GM21423 (cell line): ENCODE measurements around the gene ABCA10.
"Not testable (repeated sequence)": the region's sequence is repeated elsewhere in the genome, so short reads cannot be mapped to it uniquely, and the experiment has no call there.

ENCODE experiments used
- ATAC-seq: cut with Tn5 transposase; IDR thresholded peaks from one replicate; pipeline ENCODE4 v1.9.1; 2021; ENCODE audit warnings: mild to moderate bottlenecking, moderate library complexity; ENCODE audit not compliant: unreplicated experiment

The ABCA10 gene

DNA sequence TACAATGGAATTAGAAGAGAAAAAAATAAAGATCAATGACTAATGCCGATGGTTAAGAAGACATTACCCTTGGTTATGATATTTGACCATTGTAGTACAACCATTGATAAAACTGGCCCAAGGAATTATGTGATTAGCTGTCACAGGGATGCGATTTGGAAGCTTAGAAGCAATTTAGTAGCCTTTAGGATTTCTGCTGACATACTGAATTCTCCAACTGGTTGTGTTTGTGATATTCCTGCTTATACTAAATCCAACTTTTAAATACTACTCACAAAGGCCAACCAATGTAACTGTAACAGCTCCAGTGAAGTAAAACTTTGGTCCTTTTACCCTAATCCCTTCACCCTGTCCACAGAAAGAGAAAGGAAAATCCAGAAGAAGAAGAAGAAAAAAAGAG is 55.5 kb downstream of the ABCA10 start:
- ATAC-seq = no peak

DNA sequence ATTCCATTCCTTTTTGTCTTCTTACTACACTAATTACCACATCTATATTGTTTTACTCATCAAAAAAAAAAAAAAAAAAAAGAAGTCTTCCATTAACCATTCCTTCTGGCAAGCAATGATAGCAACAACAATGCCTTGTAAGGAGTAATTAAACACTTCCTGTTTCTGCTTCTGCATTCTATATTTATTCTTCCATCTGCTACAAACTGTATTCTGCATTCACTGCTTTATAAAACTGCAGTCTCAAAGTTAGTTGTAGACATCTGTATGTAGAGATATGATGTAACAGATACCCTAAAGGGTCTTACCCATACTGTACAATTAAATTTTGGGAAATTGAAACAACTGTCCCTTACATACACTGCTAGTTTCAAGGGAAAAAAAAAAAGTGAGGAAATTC is 58.2 kb downstream of the ABCA10 start:
- no peak for ATAC-seq

DNA sequence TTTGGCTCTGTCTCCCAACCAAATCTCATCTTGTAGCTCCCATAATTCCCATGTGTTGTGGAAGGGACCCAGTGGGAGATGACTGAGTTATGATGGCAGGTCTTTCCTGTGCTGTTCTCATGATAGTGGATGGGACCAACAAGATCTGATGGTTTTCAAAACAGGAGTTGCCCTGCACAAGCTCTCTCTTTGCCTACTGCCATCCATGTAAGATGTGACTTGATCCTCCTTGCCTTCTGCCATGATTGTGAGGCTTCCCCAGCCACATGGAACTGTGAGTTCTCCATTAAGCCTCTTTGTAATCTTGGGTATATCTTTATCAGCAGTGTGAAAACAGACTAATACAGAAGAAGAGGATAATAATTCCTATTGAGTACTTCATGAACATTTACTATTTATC is 60.0 kb downstream of the ABCA10 start:
- ATAC-seq = not testable (repeated sequence)

DNA sequence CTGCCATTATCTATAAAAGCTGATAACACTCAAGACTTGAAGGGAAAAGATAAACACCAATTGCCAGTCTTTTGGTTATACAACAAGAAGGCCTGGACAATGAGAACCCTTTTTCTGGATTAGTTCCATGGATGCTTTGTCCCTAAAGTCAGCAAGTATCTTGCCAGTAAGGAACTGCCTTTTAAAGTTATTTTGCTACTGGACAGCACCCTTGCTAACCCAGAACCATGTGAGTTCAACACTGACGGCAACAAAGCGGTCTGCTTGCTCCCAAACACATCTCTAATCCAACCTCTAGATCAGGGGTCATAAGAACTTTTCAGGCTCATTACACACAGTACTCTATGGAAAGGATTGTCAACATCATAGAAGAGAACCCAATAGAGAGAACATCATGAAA is 61.7 kb downstream of the ABCA10 start:
- no peak for ATAC-seq

DNA sequence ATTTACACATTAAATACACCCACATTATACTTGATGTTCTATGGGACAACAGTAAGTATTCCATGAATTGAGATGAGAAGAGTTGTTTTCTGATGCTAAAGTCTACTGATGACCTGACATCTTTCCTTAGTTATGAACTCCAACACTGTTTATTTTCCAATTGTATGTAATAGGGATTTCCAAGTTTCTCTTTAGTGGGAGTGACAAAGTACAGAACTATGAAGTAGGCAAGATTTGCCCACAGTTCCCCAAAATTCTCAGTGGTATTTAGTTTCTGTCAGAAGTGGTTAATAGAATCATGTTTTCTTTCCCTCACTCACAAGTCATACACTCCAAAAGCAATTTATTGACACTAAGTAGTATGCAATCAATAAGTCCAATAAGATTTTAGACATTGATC is 64.4 kb downstream of the ABCA10 start:
- no peak for ATAC-seq

DNA sequence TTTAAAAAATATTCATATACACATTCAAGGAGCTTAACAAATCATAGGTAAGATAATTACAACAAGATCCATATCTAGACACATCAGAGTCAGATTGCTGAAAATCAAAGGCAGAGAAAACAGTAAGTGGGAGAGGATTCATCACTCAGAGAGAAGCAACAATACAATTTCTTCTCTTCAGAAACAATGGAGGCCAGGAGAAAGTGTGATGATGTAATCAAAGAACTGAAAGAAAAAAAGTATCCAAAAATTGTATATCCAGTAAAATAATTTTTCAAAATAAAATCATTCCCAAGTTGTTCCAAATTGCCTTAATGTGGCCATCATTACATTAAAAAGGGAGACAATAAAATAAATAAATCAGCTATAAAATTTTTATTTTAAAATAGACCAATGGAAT is 69.2 kb downstream of the ABCA10 start:
- no peak for ATAC-seq

DNA sequence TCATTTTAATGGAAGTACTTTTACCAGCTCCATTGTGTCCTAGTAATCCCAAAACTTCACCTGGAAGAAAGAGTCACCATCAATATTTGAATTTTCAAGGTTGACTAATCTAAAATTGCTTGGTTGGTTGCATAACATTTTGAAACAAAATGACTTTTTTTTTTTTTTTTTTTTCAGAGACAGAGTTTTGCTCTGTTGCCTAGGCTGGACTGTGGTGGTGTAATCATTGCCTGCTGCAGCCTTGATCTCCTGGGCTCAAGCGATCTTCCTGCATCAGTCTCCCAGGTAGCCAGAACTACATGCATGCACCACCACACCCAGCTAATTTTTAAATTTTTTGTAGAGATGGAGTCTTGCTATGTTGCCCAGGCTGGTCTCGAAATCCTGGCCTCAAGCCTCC is 74.4 kb downstream of the ABCA10 start:
- no peak for ATAC-seq

DNA sequence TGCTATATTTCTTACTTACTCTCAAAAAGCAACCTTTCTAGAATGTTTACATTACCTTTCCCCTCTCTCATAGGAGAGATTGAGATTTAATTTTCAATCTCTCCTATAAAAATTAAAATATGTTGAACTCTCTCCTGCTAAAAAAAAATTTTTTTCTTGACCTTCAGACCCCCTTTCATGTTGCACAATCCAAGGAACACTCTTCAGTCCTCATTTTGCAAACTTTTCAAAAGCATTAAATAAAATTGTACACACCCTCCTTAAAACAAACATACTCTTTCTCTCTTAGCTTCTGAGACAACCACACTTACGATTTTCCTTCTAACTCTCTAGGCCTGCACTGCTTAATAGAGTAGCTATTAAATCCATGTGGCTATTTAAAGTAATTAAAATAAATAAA is 78.3 kb downstream of the ABCA10 start:
- ATAC-seq = no peak

DNA sequence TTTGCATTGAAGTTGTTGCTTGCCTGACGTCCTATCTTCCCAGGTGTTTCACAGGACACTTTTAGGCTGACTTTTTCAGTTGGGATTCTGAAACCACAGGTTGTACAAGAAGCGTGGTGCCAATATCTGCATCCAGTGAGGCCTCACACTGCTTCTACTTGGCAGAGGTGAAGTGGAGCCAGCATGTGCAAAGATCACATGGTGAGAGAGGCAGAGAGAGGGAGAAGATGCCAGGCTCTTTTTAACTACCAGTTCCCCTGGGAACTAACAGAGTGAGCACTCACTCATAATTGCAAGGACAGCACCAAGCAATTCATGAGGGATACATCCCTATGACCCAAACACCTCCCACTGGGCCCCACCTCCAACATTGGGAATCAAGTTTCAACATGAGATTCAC is 81.2 kb downstream of the ABCA10 start:
- no peak for ATAC-seq

DNA sequence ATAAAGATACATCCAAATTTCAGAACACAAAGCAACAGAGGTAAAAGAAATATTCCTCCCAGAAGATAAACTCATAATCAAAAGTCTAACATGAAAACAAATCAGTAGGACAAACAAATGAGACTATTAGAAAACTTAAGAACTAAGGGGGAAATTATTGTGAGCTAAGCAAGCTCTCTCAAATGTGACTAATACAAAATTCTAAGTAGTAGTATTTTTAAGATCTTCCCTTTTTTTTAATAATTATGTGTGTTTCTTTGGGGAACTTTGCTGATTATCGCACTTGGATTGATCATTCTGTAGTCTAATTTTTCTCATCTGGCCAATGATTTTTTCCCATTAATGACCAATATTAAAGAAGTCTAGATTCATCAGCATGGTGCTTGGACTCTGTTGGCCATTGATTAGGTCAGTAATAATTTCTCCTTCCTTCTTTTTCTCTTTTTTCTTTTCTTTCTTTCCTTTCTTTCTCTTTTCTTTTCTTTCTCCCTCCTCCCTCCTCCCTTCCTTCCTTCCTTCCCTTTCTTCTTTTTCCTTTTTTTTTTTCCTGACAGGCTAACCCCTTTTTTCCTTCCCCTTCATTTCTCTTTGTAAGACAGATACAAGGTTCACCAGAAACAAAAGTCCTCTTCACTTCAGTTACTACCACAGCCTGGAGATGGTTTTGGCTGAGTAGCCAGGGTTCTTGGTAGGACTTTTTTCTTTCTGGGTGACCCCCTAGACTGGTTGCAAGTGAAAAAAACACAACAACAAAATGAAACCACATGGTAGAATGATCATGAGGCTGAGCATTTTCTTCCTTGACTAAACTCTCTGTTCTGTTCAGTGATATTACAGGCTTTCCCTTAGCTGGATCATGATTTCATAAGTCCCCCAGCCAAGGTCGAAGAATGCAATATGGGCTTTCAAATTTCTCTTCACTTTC is 84.0 kb downstream of the ABCA10 start:
- no peak for ATAC-seq

DNA sequence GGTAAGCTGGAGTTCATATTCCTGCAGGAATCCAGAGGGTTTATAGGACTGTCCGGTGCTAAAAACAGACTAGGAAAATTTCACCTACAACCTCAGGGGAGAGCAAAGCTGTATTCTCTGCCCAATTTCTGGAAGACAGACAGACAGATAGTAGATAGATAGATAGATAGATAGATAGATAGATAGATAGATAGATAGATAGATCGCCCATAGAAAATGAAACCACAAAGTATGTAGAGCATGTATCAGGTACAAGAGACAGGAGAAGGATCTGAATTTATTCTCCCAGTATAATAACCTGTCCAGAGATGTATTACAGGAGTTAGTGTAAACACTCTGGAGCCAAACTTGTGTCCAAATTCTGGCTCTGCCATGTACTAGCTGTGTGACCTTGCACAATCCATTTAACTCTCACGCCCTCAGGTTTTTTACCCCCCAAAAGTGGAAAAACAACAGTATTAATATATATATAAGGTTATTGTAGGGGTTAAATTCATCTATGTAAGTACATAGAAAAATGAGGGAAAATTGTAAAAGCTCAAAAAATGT is 84.9 kb downstream of the ABCA10 start:
- no peak for ATAC-seq

DNA sequence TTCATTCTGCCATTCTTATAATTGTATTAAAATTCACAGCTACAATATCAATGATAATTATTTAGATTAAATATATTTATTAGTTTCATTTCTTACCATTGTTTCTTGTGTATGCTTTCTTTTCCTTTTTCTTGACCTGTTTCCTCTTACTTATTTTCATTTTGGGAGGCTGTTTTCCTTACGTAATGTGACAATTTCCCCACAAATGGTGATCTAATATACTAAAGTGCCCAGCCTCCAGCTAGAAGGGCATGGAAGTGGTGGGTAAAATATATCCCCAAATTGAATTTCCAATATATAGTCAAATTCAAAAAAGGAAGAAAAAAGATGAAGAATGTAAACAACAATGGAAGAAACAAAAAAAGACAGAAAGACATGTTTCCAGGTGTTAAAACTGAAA is 85.5 kb downstream of the ABCA10 start:
- no peak for ATAC-seq

DNA sequence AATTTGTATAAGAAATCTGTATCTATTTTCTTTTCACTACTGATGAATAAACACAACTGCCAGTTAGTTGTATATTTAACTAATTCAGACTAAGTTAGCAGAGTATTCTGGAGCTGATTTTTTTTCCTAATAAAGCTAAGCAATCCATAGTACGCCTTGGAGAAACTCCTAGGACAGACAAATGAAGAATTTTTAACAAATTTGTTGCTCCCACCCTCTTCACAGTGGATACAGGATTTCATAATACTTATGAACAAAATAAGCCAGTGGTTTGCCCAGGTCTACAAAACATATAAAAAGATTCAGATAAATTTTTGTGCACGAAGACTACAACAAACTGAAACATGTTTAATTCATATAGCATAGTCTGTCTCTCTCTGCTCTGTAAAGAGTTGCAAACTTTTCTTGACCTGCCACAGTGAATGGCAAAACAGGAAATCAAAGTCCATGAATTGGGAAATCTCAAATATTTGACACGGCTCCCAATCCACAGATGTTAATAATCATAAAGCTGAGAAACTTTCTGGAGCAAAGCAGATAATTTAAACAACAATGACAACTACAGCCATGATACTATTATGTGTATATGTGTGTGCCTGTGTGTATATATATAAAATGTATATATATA is 86.3 kb downstream of the ABCA10 start:
- no peak for ATAC-seq

DNA sequence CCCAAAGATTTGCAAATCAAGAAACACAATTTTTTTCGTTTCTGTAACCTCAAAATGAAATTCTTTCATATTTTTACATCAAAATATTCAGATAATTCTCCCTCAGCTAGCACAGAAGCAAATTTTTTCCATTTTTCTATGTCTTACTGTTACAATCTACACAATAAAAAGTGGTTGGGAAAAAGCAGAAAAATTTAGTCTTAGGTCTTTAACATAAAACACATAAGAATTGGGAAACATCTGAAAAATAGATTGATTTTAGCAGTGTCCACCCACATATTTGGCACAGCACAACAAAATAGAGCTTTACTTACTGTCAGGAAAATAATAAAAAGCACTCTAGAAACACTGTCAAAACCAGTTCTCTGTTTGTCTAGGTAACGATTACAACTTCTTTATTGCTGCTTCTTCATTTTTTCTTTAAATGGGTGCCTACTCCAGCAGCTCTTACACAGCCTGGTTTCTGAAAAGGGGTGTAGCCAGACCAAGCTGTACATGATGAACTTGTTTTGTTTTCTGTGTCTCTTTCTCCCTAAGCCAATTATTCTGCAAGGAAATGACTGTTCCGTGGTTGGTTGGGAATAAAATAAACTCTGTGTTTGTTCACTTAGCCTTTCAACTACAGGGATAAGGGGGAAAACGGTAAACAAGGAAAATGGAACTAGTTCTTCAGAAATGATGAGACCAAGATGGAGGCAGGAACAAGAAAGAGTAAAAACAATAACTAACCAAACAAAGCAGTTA is 87.0 kb downstream of the ABCA10 start, which contains the start of gene ABCA6:
Gene ABCA6, minus strand, starts transcription at position 465 of the 744 bp plus-strand sequence. CDS start 1,192 bp downstream, outside the sequence.
- ATAC-seq = no peak

DNA sequence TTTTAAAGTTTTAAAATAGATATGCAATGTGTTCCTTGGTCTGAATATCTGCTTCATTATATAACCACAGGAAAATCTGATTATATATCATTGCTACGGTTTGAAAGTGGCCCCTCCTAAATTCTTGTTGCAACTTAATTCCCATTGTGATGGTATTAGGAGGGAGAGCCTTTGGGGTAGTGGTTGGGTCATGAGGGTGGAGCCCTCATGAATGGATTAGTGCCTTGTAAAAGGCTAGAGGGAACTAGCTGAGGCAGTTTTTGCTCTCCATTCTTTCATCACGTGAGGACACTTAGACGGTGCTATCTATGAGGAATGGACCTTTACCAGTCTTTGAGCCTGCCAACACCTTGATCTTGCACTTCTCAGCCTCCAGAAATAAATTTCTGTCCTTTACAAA is 94.5 kb downstream of the ABCA10 start:
- ATAC-seq = no peak

DNA sequence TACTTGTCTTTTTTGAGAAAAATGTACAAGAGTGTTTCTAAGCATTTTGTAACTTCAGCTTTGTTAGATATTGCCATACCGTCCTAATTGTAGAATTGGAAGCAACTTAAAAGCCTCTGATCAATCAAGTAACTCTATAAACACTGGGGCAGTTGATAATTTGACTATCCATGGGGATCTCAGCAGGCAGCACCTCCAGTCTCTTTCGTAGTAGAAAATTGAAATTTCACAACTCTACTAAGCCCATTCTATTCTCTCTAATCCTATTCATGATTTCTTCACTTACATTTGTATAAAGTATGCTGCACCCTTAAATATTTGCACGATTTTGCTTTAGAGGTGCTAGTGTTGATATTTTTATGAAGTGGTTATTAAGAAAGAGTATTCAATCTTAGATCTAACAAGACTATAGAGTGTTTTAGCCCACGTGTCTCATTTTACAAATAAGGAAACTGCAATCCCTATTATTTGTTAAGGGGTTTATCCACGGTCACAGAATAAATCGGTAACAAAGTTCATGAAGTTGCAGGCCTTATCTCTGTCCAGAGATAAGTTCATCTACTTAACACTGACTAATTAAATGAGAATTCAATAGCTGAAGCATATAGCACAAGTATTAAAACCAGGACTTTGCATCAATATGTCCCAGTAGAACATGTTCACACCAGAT is 97.9 kb downstream of the ABCA10 start:
- no peak for ATAC-seq

DNA sequence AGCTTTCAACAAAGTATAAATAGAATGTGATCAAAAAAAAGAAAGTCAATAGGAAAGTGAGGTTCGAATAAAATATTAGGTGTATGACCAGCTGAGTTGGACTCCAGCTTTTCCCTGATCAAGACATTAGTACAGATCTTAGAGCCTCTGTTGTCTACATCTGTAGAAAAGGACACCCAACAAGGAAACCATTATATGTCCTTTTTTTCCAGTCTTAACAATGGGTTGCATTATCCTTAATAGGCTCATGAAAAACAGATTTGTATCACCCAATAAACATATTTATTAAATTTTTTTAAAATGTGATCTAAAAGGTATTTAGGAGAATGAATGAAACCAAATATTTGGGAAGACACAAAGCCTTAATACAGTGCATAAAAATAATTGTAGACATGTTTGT is 105.0 kb downstream of the ABCA10 start:
- ATAC-seq = no peak

DNA sequence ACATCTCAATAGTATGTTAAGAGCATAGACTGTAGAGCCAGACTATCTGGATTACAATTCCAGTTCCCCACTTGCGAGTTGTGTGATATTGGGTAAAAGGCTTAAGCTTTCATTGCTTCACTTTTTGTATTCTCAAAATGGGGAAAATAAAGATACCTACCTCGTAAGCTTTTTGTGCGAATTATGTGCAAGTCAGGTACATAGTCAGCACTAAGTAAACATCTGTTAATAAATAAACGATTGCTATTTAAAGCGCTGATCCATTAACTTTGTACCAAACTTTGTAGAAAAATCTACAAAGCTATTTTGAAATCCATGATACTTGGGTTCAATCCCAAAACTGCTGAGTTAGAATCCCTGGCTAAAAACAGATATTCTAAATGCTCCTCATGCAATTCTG is 106.6 kb downstream of the ABCA10 start:
- ATAC-seq = no peak

DNA sequence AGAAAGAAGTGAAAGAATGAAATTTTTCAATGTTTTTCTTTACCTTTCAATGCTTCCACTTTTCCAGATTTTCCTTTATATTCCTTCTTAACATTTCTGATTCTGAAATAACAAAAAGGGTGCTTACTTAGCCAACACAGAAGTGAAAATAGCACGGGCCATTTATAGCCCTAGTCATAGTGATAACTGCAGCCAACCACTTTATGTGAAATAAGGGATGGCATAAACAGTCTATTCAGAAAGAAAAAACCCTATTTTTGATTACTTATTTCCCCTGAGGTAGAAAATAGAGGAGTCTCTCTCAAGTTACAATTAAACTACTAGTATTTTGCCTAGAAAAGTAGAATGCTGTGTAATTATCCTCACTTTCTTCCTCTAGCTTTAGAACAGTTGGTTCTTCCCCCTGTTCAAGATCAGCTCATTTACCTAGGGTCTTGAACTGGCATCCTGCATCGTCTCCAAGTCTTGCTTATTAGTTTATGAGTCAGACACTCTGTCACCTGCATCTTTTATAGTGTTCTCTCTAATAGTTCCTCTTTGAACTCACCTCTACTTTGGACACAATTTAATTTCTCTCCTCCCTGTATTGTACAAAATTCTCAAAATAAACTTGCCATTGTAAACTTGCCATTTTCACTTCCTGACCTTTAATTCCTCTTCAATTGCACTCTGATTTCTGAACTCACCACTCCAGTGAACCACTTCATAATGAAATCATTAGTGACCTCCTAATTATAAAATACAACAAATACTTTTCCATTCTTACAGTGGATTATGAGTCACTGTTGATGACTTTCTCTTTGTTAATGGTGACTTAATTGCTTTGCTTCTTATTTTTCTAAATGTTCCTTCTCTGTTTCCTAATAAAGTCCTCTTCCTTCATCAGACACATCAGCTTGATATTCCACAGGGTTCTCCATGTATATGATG is 110.5 kb downstream of the ABCA10 start:
- ATAC-seq = peak; percentile 35

DNA sequence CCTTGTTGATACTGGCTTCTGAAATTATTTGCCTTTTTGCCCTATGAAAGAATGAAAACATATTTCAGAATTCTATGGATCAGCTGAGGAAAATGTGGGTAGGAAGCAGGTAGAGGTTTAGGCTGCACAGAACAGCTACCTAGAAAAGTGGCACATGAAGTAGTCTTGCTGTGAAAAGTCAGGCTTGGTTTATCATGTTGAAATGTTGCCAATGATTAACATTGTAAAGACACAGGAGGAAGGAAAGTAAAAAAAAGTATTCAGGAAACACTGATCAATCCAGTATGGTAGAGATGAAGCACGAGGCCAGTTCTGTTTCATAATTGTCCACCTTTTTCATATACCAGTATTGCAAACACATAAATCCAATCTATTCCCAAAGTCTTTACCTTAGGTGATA is 116.8 kb downstream of the ABCA10 start:
- no peak for ATAC-seq
